Measurements from ENCODE around the gene ZNF341.

DNA sequence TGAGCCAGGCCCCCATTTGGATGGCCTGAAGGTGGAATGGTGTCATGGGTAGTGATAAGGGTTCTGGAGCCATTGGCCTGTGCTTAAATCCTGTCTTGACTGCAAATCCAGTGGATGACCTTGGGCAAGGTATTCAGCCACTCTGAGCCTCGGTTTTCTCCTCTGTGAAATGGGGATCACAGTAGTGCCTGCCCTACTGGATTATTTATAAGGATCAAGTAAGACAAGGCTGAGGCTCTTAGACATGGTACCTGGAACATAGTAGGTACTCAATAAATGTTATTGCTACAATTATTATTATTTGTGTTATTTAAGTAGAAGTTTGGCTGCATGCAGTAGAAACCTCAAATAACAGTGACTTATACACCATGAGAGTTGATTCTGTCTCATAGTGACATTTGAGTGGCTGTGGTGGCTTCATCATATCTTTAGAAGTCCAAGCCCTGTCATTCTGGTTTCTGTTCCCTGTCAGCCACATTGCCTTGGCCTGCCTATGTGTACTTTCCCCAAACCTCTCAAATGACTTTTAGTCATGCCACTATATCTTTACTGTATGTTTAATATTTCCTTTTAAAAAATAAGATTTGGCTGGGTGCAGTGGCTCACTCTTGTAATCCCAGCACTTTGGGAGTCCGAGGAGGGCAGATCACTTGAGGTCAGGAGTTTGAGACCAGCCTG is 41.8 kb downstream of the ZNF341 start:
- TF ChIP-seq, protein P1, sequence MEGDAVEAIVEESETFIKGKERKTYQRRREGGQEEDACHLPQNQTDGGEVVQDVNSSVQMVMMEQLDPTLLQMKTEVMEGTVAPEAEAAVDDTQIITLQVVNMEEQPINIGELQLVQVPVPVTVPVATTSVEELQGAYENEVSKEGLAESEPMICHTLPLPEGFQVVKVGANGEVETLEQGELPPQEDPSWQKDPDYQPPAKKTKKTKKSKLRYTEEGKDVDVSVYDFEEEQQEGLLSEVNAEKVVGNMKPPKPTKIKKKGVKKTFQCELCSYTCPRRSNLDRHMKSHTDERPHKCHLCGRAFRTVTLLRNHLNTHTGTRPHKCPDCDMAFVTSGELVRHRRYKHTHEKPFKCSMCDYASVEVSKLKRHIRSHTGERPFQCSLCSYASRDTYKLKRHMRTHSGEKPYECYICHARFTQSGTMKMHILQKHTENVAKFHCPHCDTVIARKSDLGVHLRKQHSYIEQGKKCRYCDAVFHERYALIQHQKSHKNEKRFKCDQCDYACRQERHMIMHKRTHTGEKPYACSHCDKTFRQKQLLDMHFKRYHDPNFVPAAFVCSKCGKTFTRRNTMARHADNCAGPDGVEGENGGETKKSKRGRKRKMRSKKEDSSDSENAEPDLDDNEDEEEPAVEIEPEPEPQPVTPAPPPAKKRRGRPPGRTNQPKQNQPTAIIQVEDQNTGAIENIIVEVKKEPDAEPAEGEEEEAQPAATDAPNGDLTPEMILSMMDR (IDR thresholded peaks at IDR 0.05; ENCODE audit: low read depth, low read length): no peak
- no peak for TF ChIP-seq EZH2phosphoT487 (IDR thresholded peaks at IDR 0.05; ENCODE audit: low read depth)
